HG02798 (cell line): Measurements from ENCODE around the gene VGLL3.
"Not testable (repeated sequence)": the region's sequence is repeated elsewhere in the genome, so short reads cannot be mapped to it uniquely, and the experiment has no call there.

Experiments
- ATAC-seq: cut with Tn5 transposase; IDR thresholded peaks from one replicate; pipeline ENCODE4 v1.9.1; 2021; ENCODE audit warnings: mild to moderate bottlenecking; ENCODE audit not compliant: unreplicated experiment, poor library complexity

Gene VGLL3

DNA sequence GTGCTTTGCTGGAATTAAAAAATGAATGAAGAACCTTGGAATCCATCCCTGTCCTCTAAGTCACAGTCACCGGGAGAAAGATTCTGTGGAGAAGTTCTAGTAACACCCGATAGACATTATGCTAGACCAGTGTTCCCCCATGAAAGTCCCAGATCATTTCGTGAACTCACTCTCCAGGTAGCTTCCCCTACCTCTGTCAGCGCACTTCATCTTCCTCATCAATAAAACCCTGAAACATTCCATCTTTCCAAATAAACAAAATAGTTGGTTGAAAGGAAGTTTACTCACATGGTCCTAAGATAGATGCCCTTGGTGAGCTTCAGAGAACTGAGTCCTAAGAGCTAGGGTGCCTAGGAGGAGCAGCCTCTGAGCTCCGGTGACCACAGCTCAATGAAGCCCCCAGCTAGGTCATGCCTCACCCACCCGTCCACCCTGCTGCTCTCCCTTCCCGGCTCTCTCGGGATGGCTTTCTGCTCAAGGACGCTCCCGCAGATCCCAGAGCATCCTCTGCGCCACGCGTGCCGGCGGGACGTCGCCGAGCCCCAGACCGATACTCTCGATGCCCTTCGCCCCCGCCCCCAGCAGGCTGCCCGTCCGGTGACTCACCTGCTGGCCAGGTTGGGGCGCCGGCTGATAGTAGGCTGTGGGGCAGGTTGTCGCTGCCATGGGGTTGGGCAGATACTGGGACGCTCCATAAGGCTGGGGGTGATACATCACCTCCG is 776 bp downstream of the VGLL3 start:
- no peak for ATAC-seq

DNA sequence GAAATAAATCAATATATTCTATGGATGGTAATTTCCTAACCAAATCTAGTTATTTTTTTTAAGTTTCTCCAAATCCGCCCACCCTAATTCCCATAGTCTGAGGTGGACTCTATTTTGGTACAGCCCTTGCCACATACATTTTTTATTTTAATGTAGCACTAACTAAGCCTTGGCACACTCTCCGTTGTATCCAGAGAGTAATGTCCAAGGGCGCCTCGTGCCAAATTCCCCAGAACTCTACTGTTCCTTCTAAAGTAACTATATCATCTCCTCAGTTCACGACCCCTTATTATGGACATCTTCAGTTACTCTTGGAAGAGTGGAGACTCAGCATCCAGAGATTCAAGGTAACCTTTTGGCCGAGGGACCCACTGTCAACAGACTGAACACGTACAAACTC is 1.3 kb downstream of the VGLL3 start:
- no peak for ATAC-seq

DNA sequence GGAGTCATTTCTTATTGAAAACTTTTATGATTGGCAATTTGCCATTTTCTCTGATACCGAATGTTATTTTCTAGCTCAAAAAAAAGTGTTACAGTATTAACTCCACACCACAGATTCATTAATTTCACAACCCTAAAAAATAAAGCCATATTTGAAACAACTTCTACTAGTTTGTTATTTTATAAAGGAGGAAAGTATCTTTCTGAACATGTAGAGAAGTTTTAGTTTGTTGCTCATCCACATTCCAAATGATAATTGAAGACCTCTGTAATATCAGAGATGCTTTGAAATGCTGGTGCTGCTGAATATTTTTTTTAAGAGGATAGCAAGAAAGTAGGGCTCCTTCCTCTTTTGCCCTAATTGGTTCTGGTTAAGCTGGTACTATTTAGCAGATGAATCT is 1.9 kb downstream of the VGLL3 start:
- no peak for ATAC-seq

DNA sequence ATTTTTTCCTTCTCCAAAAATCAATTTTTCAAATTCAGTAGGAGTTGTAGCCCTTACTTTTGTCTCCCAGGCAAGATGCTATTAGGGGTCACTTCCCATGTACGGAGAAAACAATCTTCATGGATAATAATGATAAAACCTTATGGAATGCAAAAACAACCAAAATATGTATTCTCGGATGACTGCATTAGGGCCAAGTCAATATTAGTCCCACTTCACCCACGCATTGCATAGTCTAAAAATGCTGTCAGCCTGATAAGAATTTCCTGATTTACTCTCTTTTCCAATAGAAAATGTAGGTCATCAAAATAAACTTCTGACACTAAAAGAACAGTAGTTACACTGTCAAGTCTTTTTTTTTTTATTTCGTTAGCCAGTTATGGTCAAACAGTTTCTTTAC is 2.7 kb downstream of the VGLL3 start:
- no peak for ATAC-seq

DNA sequence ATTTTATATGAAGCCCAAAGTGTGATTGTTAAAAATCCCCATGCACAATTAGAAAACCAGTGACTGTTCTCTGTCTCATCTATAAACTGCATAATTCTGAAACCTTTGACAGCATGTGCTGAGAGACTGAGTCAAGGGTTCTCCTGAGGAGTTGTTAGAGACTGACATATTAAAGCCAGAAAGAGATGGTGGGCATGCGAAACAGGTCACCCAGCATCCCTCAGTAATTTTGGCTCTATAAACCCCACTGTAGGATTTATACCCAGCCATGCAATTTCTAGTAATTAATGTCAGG is 3.6 kb downstream of the VGLL3 start:
- no peak for ATAC-seq

DNA sequence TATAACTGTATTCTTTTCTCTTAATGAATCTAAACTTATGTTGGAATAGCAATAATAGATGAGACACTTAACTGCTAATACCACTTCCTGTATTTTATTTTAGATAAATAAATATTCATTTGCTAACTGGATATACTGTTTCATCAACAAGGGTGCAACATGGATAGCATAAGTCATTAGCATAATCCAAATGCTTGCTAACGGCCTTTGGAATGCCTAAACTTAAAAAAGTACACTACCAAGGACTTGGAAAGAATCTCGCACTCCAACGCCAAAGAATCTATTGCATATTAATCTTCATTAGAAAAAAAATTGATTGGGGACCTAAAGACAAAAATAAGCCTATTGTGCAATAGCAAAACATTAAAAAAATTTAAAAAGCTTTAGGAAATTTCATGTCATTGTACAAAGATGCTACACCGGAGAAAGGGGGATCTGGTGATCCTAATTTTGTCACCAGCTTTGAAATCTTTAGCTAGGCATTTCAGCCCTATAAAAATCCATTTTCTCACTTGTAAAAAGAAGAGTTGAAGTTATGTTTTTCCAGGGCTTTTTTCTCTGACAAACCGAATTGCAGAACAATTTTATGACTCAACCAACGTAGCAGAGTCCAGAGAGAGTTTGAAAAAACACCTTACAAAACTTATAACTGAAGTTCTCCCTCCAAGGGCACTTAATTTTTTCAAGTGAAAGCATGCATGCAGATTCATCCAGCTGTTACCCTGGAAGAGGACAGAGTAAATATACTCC is 4.1 kb downstream of the VGLL3 start:
- ATAC-seq, result no peak

DNA sequence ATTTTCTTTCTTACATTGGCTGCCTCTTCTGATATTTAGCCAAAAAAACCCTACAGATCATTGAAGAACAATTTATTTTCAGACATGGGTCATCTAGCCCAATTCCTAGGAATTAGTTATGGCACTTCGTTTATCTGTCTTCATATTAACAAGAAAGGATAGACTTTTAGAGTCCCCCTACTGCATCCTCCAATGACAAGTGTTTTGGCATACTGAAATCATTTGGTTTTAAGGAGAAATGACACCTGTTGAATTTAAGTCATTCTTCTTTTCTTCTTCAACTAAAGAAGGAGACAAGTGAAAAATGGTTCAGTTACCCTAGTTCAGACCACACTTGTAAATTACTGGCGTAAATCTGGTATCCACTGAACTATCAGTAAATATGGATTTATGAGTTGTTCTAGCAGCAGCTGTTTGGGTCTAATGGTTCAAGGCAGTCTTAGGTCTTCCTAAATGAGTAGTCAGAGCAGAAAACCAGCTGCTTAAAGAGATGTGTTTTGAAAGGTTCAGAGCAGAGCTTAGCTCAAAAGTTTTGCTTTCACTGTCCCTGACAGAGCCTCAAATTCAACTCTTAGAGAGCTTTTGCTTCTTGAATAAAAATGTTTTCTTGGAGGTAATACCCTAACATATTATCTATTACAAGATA is 5.6 kb downstream of the VGLL3 start:
- no peak for ATAC-seq

DNA sequence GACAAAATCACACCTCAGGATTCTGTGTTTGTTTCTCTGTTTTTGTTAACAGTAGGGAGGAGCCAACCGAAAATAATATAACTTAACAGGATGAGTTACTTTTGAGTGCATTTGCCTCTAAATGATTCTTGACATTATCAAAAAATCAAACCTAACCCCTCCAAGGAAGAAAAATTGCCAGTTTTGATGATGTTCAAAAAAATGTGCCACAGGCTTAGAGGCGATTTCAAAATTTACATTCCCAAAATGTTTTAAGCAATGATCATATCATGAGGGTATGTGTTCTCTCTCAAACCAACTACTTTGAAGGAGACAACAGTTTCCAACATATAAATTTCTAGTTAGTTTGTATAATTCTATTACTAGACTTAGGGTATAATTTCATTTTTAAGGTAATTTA is 6.7 kb downstream of the VGLL3 start:
- ATAC-seq, result no peak

DNA sequence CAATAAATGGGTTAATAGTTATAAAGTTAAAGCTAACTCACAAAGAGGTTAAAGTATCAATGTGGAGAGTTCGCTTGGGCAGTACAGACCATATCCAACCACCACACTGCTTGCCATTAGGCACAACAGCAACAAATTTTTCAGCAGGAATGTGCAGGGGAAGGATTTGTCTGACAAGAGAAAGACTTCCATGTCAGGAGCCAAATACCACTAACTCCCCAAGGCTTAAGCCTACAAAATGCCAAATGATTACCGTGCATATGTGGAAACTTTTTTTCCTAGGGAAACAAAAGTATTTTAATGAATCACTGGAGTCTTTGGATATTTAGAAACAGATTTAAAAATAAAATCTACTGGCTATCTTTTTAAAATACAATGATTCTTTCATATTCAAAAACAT is 8.1 kb downstream of the VGLL3 start:
- no peak for ATAC-seq

DNA sequence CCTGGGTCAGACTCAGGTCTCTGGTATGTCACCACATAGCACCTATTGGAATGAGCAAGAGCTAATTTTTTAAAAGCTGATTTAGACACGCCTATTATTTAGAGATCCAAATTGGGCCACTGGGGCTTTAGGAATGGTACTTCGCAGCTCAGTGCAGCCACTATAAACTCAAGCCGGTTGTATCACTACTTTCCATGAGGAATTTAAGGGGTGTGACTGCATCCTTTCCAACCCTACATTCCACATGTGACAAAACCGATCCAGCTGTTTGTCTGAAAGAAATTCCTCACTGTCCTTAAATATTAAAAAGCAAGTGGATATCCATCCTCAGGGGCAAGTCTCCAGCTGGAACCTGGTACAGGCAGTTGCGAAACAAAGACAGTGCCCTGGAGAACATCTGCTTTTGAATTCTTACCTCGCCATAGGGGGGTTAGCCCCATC is 12.8 kb downstream of the VGLL3 start:
- ATAC-seq, result no peak

DNA sequence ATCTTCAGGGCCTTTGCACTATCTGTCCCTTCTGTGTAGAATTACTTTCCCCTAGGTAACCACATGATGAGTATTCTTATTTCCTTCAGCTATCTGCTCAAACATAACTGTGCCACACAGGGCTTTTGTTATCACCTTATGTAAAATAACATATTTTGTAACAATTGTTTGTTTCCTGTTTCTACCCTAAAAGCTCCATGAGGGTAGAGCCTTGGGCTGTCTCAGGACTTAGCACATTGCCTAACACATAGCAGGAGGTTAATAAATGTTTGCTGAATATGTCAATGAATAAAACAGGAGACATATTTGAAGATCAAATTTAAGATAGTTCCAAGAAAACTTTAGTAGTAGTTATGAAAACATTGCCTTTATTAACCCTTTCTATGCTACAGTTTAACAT is 14.7 kb downstream of the VGLL3 start:
- no peak for ATAC-seq

DNA sequence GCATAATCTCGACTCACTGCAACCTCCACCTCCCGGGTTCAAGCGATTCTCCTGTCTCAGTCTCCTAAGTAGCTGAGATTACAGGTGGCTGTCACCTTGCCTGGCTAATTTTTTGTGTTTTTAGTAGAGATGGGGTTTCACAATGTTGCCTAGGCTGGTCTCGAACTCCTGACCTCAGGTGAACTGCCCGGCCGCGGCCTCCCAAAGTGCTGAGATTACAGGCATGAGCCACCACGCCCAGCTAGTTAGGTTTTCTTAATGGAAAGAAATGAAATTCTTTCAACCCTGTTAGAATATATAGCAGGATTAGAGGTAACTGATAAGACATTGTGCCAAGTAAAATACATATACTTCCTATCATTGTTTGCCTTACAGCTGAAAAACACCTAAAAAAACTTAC is 16.8 kb downstream of the VGLL3 start:
- not testable (repeated sequence) for ATAC-seq

DNA sequence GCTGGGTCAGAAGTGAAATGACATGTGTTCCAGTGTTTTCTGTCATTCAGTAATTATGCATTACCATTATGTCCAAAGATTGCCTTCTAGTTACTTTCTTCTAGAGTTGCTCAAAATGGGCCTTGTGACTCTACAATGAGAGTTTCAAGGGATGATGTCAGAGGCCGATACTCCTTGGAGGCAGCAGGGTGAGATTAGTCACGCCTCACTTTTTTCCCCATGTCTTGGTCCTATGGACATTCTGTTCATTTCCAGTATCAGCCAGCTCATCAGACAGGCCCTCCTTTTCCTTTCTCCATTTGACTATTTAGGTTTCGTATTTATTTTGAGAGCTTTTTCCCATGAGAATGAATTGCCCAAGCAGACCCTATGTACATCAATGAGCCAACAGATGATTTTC is 17.5 kb downstream of the VGLL3 start:
- no peak for ATAC-seq

DNA sequence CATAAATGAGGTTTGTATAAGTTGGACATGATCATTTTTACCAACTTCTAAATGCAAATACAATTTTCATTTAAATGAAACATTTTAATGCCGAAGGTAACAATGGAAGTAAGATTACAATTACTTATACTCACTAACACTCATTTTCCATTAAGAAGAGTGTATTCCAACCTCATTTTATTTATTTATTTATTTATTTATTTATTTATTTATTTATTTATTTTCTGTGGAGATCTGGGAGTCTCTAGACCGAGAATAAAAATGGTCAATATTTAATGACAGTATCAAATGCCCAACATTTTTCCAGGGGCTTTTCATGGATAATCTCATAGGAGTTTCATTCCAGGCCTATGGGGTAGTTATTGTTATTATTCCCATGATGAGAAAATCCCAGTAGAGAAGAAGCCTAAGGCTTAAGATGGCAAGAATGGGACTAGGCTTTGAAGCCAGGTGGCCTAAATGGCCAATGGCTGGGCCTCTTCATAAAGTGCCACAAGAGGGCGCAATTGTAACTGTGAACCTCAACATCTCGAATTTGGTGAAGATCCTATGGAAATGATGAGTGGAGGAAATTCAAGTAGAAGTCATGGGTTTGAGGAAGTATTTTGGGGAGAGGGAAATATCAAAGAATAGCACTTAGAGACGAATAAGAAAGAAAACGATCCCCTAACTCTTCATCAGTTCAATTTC is 21.3 kb downstream of the VGLL3 start:
- peak; percentile 80 for ATAC-seq

DNA sequence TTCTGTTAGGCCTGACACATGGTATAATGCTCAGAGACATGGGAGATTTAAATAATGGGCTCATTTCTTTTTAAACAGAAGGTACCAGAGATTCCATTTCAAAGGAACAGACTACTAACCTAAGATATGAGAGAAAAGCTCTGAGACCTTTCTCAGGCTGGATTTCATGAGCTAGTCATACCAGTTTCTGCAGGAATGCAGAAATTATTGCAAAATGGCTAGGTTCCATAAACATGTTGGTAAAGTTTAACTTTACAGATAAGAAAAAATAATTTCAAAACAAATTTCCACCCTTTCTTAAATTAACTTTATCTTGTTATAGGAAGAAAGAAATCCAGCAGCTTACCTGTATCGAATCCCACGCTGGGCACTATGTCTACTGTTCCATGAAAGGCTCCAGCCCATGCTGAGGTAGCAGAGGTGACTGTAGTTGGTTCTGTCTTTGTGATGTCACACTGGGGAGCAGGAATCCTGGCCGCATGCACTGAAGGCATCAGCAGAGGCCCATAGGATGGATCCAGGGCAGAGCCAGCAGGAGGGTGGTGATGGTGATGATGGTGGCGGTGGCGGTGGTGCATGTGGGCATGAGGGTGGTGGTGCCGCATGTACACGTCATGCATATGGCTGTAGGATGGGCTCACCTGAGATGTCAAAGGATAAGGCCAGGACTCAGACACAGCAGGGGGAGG is 22.6 kb downstream of the VGLL3 start:
- no peak for ATAC-seq

DNA sequence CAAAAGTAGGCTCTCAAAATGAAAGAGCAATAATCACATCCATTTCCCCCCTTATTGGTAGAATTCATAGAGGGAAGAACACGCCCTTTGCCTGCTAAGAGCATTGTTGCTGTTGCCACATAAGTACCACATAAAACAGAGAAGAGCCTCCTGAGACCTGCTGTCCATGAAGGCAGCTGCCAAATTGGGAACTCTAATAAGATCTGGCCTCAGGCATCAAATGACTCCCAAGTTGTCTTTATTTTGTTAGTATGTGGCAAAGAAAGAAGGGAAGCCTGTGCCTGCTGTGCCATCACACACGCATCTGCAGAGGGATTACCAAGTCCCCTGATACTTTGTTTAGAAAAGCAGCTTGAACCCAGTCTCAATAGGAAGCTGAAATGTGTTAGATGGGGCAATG is 23.9 kb downstream of the VGLL3 start:
- ATAC-seq, result no peak

DNA sequence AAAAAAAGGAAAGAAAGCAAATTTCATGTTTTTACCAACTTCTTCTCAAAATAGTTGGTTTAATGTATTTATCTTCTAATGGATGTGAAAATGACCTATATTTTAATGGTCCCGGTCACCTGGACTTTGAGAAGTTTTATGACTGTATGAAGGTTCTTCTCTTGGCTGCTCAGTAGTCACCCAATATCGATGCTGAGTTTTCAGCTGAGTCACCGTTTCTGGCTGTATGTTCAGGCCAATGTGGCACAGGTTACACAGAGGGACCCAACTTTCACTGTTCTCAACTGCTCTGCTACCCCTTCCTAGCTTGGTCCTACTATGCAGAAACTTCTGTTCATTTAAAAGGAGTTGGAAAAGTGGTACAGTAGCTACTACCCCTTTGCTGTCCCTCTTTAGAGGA is 25.8 kb downstream of the VGLL3 start:
- ATAC-seq, result no peak

DNA sequence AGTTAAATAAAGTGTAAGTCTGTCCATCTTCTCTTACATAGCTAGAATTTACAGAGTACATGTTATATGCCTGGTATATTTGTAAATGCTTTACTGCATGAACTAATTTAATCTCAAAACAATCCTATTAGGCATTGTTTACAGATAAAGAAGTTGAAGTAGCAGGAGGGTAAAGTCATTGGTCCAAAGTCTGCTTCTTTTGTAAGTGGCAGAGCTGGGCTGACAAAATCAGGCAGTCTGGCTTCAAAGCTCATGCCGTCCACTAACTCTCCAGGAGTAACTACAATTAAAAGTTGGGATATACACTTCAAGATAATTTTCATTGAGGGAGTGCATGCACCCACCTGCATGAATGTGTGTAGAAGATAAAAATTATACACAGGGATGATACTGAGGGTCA is 27.3 kb downstream of the VGLL3 start:
- ATAC-seq, result no peak

DNA sequence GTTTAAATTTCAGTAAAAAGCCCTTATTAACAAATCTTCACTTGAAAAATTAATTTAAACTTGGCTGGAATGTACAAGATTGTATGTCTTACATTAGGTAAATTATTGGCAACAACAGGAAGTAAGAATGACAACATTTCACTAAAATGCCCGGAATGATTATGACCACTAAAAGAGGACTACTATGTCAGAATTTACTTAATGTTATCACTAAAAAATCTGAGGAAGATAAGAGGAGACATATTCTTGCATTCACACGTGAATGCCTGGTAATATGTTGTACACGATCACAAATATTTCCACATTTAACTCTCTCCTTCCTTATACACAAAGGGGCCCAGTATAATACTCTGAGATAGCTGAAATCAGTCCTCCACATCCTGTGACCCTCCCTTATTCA is 29.7 kb downstream of the VGLL3 start:
- ATAC-seq, result no peak

DNA sequence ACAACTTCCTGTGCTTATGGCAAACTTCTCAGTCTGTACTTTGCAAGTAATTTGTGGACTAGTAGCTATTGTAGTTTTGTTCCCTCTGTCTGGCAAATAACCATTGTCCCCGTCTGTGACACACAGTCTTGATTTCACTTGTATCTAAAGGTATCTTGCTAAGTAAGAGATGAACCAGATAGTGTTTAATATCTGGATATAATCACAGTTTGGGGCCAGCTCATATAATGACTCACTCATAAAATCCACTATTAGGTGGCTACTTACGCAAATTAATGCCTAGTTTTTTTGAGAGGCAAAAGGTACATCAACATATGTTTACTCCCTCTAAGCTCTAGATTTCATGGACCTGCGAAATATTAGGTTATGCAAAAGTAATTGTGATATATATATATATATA is 30.4 kb downstream of the VGLL3 start:
- ATAC-seq, result no peak

DNA sequence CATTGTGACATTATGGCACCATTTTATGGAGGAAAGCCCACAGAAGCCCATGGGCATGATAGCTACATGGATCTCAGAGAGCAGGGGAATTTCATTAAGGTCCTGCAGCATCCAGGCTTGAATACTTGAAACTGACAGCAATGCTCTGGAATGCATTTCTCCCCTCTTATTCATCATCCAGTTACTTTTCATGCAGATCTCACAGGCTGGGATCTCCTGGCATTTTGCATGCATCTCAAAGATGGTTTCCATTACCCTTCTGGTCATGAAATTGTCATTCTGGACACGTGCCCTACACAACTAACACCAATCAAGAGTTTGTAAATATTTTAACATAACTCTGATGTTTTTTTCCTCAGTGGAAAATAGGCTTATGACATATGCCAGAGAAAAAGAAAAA is 32.4 kb downstream of the VGLL3 start:
- ATAC-seq, result no peak
